ENCODE results near the gene STK11. TPM values are rescaled to one million over a fixed set of nuclear protein-coding genes. Genes with fewer than 3 reads are reported as not detected.

The STK11 gene
- total RNA-seq, 4 donors from 2014 or later, result 62.5 to 76.9 (median 66.4) TPM

- Histone ChIP-seq H3K9me3 (no peaks in the 10 kb centered on the region), H3K4me3 (peak overlapping the region; percentile 29), H3K36me3 (no peaks in the 10 kb centered on the region), H3K4me1 (peaks cover 81% of the 10 kb centered on the region), H3K27me3 (no peaks in the 10 kb centered on the region), H3K27ac (peak overlapping the region; percentile 88)
- no CpG with 5 or more reads among the region's 21 CpGs for WGBS
- no peak for DNase-seq (ENCODE audit: low spot score in 2 of 2)
- TF ChIP-seq POLR2A (IDR thresholded peaks at IDR 0.05), result no peak
- TF ChIP-seq POLR2AphosphoS5 (IDR thresholded peaks at IDR 0.05), result no peak
- no peak for TF ChIP-seq CTCF (IDR thresholded peaks at IDR 0.05)
- no peak for TF ChIP-seq EP300 (IDR thresholded peaks at IDR 0.05)
Observed at GRCh38 chr19:1214299-1214861, 8.8 kb downstream of the STK11 start.

DNA sequence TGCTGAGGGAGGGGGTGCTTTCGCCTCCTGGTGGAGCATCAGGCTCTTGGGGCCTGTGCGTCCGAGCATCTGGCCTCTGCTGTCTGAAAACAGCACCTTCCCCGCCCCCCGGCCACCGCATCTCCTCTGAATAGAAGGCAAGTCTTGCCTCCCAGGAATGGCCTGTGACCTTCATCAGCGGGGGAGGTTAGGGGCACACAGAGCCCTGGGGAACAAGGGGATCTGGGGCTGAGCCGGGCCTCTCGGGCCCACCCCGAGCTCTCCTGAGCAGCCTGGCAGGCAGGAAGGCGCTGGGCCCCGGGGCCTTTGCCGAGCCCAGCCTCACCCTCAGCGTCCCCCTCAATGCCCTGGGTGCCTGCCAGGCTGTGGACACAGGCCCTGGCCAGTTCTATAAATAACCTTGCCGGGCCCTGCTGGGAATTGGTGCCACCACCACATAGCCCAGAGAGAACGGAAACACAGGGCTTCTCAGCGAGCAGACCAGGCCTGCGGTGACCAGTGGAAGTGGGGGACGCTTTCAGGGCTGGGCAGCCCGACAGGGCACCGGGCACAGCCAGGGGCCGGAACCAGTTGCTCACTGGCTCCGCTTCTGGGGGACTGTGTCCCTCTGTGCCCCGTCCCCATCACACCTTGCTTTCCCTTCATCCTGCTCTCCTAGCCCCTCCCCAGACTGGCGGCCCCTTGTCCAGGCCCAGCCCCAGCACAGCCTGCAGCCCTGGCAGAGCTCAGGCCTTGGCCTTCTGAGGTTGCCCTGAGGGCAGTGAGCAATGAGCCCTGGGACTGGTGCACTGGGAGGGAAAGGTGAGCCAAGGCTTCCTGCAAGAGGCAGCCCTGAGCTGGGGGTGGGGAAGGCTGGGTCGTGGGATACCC lies 9.5 kb downstream of the STK11 start:
- 80% methylated on average over 16 of the region's 26 CpGs for WGBS
- H3K36me3 ChIP-seq, result peaks cover 1% of the 10 kb centered on the region
- peak overlapping the region; percentile 88 for H3K27ac ChIP-seq
- DNase-seq (ENCODE audit: low spot score in 2 of 2), result no peak
- peaks cover 74% of the 10 kb centered on the region for H3K4me1 ChIP-seq
- H3K4me3 ChIP-seq, result peak overlapping the region; percentile 29
- H3K27me3 ChIP-seq, result no peaks in the 10 kb centered on the region
- H3K9me3 ChIP-seq, result no peaks in the 10 kb centered on the region
- TF ChIP-seq POLR2AphosphoS5 (IDR thresholded peaks at IDR 0.05), result no peak
- no peak for TF ChIP-seq POLR2A (IDR thresholded peaks at IDR 0.05)
- no peak for TF ChIP-seq EP300 (IDR thresholded peaks at IDR 0.05)
- TF ChIP-seq CTCF (IDR thresholded peaks at IDR 0.05), result no peak

DNA sequence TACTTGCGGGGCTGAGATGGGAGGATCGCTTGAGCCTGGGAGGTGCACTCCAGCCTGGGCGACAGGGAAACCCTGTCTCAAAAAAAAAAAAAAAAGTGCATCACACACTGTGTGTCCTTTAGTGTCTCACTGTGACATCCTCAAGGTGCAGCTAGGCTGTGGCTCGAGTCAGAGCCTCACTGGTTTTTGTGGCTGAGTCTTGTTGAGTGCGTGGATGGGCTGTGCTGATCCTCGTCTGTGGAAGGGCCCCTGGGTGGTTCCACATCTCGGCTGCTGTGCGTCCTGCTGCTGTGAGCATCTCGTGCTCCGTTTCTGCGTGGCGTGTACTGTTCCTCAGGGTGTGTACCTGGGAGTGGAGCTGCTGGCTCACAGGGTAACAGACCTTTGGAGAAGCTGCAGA lies 11.2 kb downstream of the STK11 start:
- 72% methylated on average over 12 of the region's 12 CpGs for WGBS

GRCh38 chr19:1217366-1217765 lies 11.8 kb downstream of the STK11 start:
- Histone ChIP-seq H3K4me3 (no peak overlapping the region), H3K4me1 (peaks cover 53% of the 10 kb centered on the region), H3K36me3 (peaks cover 24% of the 10 kb centered on the region), H3K27me3 (no peaks in the 10 kb centered on the region), H3K9me3 (no peaks in the 10 kb centered on the region), H3K27ac (no peak overlapping the region)
- DNase-seq (ENCODE audit: low spot score in 2 of 2), result no peak
- 70% methylated on average over 8 of the region's 15 CpGs for WGBS
- no peak for TF ChIP-seq POLR2AphosphoS5 (IDR thresholded peaks at IDR 0.05)
- TF ChIP-seq EP300 (IDR thresholded peaks at IDR 0.05), result no peak

More for the DNA sequence above, 11.2 kb downstream of the STK11 start:
- no peak overlapping the region for H3K4me3 ChIP-seq
- no peaks in the 10 kb centered on the region for H3K27me3 ChIP-seq
- no peak overlapping the region for H3K27ac ChIP-seq
- H3K9me3 ChIP-seq, result no peaks in the 10 kb centered on the region
- DNase-seq (ENCODE audit: low spot score in 2 of 2), result no peak
- H3K4me1 ChIP-seq, result peaks cover 58% of the 10 kb centered on the region
- peaks cover 18% of the 10 kb centered on the region for H3K36me3 ChIP-seq
- TF ChIP-seq EP300 (IDR thresholded peaks at IDR 0.05) (no peak), POLR2AphosphoS5 (IDR thresholded peaks at IDR 0.05) (no peak), POLR2A (IDR thresholded peaks at IDR 0.05) (no peak), CTCF (IDR thresholded peaks at IDR 0.05) (no peak)

DNA sequence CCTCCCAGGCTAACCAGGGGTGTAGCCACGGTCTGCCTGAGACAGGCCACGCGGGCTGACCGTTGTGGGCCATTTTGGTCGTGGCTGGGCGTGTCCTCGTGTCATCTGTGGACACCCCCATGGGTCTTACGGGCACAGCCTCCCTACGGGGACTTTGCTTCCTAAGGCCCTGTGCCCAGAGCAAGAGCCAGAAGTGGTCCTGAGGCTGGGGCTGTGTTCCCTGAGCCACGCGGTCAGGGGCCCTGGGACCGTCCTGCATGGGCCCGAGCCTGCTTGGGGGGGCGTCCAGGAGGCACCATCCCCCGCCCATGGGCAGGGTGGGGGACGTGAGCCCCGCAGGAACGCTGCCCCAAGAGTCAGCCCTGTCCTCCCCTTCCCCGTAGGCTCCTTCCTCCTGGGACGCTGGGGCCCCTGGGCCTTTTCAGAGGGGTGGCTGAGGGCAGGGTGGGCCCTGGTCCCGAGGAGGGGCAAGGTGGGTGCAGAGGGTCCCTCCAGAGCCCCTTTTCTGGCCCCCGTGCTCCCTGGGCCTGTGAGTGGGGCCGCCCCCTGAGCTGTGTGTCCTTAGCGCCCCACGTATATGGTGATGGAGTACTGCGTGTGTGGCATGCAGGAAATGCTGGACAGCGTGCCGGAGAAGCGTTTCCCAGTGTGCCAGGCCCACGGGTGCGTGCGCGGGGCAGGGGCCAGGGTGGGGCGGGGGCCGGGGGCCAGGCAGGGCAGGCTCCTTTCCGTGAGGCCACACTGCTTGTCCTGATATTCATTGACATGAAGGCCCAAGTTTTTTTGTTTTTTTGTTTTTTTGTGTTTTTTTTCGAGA lies 13.4 kb downstream of the STK11 start:
- Histone ChIP-seq H3K27me3 (no peaks in the 10 kb centered on the region), H3K36me3 (peaks cover 40% of the 10 kb centered on the region), H3K4me3 (no peak overlapping the region), H3K4me1 (peaks cover 42% of the 10 kb centered on the region), H3K27ac (peak overlapping the region; percentile 2), H3K9me3 (no peaks in the 10 kb centered on the region)
- no peak for DNase-seq (ENCODE audit: low spot score in 2 of 2)
- WGBS, result 87% methylated on average over 19 of the region's 37 CpGs
- TF ChIP-seq POLR2A (IDR thresholded peaks at IDR 0.05), result no peak
- TF ChIP-seq CTCF (IDR thresholded peaks at IDR 0.05), result no peak
- no peak for TF ChIP-seq POLR2AphosphoS5 (IDR thresholded peaks at IDR 0.05)
- TF ChIP-seq EP300 (IDR thresholded peaks at IDR 0.05), result no peak

All from suprapubic skin (tissue), 4 donors.